Measurements from ENCODE around the gene CPAMD8. TPM values are rescaled to one million over a fixed set of nuclear protein-coding genes. Genes with fewer than 3 reads are reported as not detected.

Gene CPAMD8
- total RNA-seq, 3 donors from 2014 or later = 2.3 to 5.8 (median 3.1) TPM

DNA sequence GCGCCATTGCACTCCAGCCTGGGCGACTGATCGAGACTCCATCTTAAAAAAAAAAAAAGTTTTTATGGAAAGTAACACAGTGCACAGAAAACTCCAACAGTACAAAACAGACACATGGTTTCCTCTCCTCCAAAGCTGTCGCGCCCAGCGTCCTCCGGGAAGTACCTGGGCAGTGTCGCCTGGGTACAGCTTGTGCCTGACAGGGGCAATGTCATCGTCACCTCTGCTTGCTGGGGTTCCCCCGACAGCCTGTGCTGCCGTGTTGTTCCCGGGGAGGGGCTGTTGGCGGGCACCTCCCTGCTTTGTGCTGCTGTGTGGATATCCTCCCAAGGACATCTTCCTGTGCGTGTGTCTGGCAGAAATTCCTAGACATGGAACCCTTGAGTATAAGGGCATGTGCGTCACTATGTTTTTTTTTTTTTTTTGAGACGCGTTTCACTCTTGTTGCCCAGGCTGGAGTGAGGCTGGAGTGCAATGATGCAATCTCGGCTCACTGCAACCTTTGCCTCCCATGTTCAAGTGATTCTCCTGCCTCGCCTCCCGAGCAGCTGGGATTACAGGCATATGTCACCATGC lies 140.2 kb downstream of the CPAMD8 start:
- Histone ChIP-seq H3K36me3 (ENCODE audit: low read depth) (no peaks in the 10 kb centered on the region), H3K4me3 (no peak overlapping the region), H3K4me1 (ENCODE audit: low read depth) (no peaks in the 10 kb centered on the region), H3K9me3 (peaks cover 20% of the 10 kb centered on the region)
- DNase-seq (no peak), ATAC-seq (peak; percentile 41)
- TF ChIP-seq CTCF (IDR thresholded peaks at IDR 0.05) = no peak
- intact Hi-C loops (cut with DNase I, micrococcal nuclease) = no loop called here

DNA sequence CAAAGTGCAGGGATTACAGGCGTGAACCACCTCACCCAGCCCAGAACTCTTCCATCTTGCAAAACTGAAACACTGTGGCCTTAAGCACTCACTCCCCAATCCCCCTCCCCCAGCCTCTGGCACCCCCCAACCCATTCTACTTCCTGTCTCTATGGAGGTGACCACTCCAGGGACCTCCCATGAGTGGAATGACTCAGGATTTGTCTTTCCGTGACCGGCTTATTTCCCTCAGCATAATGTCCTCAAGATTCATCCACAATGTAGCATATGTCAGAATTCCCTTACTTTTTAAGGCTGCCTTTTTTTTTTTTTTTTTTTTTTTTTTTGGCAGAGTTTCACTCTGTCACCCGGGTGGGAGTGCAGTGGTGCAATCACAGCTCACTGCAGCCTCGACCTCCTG lies 141.4 kb downstream of the CPAMD8 start:
- H3K9me3 ChIP-seq = peaks cover 31% of the 10 kb centered on the region
- H3K36me3 ChIP-seq (ENCODE audit: low read depth) = no peaks in the 10 kb centered on the region
- intact Hi-C loops (cut with DNase I, micrococcal nuclease) = no loop called here
- ATAC-seq (no peak), DNase-seq (no peak)
- no peak for TF ChIP-seq CTCF (IDR thresholded peaks at IDR 0.05)
- no peak overlapping the region for H3K4me3 ChIP-seq
- no peaks in the 10 kb centered on the region for H3K4me1 ChIP-seq (ENCODE audit: low read depth)

DNA sequence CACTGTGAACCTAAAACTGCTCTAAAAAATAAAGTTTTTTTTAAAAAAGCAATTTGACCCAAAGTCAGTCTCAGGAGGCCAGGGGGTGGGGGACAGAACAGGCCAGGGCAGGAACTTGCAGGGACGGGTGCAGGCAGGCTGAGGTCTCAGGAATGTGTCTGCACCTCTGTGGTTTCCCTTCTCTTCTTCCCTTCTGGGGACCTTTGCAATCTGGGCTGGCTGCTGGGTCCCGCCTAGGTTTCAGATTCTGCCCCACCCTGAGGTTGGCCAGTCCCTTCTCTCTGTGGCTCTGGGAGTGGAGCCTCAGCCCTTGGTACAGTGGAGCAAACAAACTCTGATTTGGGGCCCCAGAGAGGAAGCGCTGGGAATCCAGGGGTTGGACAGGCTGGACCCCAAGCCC lies 143.1 kb downstream of the CPAMD8 start:
- ATAC-seq (no peak), DNase-seq (no peak)
- TF ChIP-seq CTCF (IDR thresholded peaks at IDR 0.05) = no peak
- Histone ChIP-seq H3K36me3 (ENCODE audit: low read depth) (no peaks in the 10 kb centered on the region), H3K4me1 (ENCODE audit: low read depth) (no peaks in the 10 kb centered on the region), H3K4me3 (no peak overlapping the region), H3K9me3 (peaks cover 31% of the 10 kb centered on the region)
- intact Hi-C loops (cut with DNase I, micrococcal nuclease) = no loop called here

DNA sequence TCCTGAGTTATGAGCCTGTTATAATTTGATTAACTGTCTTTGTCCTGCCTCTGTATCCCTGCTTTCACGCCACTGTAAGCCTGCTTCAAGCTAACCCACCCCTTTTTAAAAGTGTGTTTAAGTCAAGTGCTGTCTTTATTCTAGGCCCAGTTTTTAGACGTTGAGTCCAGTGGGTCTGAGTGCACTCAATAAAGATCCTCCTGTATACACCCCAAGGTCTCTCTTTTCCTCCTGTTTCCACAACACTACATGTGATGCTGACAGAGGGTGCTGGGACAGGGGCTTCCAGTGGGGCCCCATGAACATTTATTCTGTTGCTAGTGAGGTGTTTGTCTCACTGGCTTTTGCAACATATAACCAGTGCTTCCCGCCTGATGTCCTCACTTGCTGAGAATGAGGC lies 144.5 kb downstream of the CPAMD8 start:
- H3K4me3 ChIP-seq = no peak overlapping the region
- no peak for ATAC-seq
- peaks cover 31% of the 10 kb centered on the region for H3K9me3 ChIP-seq
- H3K4me1 ChIP-seq (ENCODE audit: low read depth) = no peaks in the 10 kb centered on the region
- DNase-seq = no peak
- H3K36me3 ChIP-seq (ENCODE audit: low read depth) = no peaks in the 10 kb centered on the region
- no peak for TF ChIP-seq CTCF (IDR thresholded peaks at IDR 0.05)
- intact Hi-C loops (cut with DNase I, micrococcal nuclease) = no loop called here

DNA sequence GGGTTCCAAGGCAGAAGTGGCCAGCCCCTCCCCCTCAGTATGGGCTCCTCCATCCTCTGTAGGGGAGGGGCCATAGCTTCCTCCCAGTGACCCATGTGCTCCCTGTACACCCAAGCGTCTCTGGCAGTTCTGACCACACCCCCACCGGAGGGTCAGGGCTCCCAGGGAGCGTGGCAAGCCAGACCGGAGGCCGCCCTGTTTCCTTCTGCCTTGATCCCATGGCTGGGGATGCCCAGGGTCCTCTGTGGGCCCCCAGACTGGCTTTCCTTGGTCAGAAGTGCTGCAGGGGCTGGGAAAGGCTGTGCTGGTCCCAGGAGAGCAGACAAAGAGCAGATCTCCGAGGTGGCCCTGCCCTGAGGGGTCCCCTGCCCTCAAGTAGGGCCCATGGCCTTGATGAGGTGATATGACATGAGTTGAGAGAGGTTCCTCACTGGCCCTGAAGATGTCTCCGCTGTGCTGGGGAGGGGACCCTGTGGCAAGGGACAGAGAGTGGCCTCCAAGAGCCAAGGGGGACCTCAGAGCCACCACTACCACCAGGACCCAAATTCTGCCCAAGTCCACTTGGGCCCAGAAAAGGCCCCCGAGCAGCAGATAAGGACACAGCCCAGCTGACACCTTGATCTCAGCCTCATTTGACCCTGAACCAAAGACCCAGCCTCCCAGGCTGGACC lies 145.6 kb downstream of the CPAMD8 start:
- H3K36me3 ChIP-seq (ENCODE audit: low read depth) = no peaks in the 10 kb centered on the region
- no peak for TF ChIP-seq CTCF (IDR thresholded peaks at IDR 0.05)
- H3K9me3 ChIP-seq = peaks cover 31% of the 10 kb centered on the region
- no peak overlapping the region for H3K4me3 ChIP-seq
- intact Hi-C loops (cut with DNase I, micrococcal nuclease) = no loop called here
- no peak for DNase-seq
- ATAC-seq = no peak
- H3K4me1 ChIP-seq (ENCODE audit: low read depth) = no peaks in the 10 kb centered on the region

Data from mucosa of descending colon (tissue), 3 donors.